ENCODE measurements around the gene CD3G. TPM values are rescaled to one million over a fixed set of nuclear protein-coding genes. Genes with fewer than 3 reads are reported as not detected.

Gene CD3G
- total and polyA plus RNA-seq, 9 of the 15 experiments (the other 6 are each of a cell fraction or from before 2014, with no cell fraction given): 0.30 to 1.7 (median 0.47) TPM

DNA sequence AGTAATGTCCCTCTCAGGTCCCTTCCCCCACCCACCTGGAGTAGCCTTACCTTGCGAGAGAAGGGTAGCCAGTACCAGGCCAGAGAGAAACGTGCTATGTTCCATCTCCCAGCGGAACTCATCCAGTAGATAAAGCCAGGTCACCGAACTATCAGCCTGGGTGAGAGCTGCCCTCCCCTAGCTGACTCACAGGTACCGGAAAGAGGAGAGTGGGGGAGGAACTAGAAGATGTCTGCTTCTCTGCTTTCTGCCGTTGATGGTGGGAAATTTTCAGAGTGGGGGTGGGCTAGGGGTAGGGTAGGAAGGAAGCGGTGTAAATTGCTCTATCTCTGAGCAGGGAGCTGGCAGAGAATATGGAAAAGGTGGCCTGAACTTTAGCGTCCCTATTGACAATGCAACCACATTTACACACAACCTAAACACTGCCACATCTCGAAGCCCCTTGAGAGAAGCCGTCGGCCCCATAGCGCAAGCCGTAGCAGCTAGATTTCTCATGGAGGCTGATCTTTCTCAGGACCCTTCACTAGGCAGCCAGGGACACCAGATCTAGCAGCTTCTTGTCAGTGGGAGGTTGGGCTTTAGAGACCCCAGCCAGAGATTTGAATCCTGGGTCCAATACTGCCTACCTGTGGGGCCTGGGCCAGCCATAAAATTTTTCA lies 1.5 kb upstream of the CD3G start, which contains the start of gene CD3D (continued):
- TF ChIP-seq JUN (IDR thresholded peaks at IDR 0.05; ENCODE audit: borderline replicate concordance, low read depth, low read length) (peak; percentile 33; the same call in 1 of the 2 replicates), JUN (CRISPR knock-in tag; IDR thresholded peaks at IDR 0.05; ENCODE audit: borderline replicate concordance) (no peak), MBD2 (IDR thresholded peaks at IDR 0.05; ENCODE audit: borderline replicate concordance, low read depth) (no peak; the same call in 1 of the 2 replicates), PHB (CRISPR knock-in tag; IDR thresholded peaks at IDR 0.05) (0 out of 2 replicates have a peak, but pooled peaks have one; percentile 29), ATF1 (CRISPR knock-in tag; IDR thresholded peaks at IDR 0.05) (no peak), ATF1 (tag; IDR thresholded peaks at IDR 0.05) (0 out of 2 replicates have a peak, but pooled peaks have one; percentile 5), RBFOX2 (IDR thresholded peaks at IDR 0.05; ENCODE audit: low read depth, low read length) (0 out of 2 replicates have a peak, but pooled peaks have one; percentile 15), NFRKB (IDR thresholded peaks at IDR 0.05; ENCODE audit: low read depth) (peak; percentile 81), RBBP5 (IDR thresholded peaks at IDR 0.05; ENCODE audit: borderline replicate concordance, insufficient read depth, low read length, poor library complexity, severe bottlenecking) (peak; percentile 55), BCOR (IDR thresholded peaks at IDR 0.05) (peak; percentile 44; the same call in 1 of the 2 replicates), NCOR1 (IDR thresholded peaks at IDR 0.05) (peak; percentile 30; the same call in 1 of the 2 replicates), SMARCE1 (IDR thresholded peaks at IDR 0.05) (peak; percentile 75; the same call in 1 of the 2 replicates), TOE1 (IDR thresholded peaks at IDR 0.05; ENCODE audit: borderline replicate concordance) (no peak), TOE1 (CRISPR knock-in tag; IDR thresholded peaks at IDR 0.05; ENCODE audit: borderline replicate concordance, low read depth) (no peak)
- TF ChIP-seq, protein P1, sequence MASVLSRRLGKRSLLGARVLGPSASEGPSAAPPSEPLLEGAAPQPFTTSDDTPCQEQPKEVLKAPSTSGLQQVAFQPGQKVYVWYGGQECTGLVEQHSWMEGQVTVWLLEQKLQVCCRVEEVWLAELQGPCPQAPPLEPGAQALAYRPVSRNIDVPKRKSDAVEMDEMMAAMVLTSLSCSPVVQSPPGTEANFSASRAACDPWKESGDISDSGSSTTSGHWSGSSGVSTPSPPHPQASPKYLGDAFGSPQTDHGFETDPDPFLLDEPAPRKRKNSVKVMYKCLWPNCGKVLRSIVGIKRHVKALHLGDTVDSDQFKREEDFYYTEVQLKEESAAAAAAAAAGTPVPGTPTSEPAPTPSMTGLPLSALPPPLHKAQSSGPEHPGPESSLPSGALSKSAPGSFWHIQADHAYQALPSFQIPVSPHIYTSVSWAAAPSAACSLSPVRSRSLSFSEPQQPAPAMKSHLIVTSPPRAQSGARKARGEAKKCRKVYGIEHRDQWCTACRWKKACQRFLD (CRISPR knock-in tag; IDR thresholded peaks at IDR 0.05): no peak
- TF ChIP-seq, protein P2, sequence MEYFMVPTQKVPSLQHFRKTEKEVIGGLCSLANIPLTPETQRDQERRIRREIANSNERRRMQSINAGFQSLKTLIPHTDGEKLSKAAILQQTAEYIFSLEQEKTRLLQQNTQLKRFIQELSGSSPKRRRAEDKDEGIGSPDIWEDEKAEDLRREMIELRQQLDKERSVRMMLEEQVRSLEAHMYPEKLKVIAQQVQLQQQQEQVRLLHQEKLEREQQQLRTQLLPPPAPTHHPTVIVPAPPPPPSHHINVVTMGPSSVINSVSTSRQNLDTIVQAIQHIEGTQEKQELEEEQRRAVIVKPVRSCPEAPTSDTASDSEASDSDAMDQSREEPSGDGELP (CRISPR knock-in tag; IDR thresholded peaks at IDR 0.05; ENCODE audit: borderline replicate concordance): peak; percentile 7; the same call in 1 of the 2 replicates
- TF ChIP-seq, protein P3, sequence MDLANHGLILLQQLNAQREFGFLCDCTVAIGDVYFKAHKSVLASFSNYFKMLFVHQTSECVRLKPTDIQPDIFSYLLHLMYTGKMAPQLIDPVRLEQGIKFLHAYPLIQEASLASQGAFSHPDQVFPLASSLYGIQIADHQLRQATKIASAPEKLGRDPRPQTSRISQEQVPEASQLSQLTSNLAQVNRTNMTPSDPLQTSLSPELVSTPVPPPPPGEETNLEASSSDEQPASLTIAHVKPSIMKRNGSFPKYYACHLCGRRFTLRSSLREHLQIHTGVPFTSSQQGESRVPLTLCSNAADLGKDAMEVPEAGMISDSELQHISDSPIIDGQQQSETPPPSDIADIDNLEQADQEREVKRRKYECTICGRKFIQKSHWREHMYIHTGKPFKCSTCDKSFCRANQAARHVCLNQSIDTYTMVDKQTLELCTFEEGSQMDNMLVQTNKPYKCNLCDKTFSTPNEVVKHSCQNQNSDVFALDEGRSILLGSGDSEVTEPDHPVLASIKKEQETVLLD (IDR thresholded peaks at IDR 0.05): peak; percentile 64; the same call in 1 of the 2 replicates
- TF ChIP-seq, protein P4, sequence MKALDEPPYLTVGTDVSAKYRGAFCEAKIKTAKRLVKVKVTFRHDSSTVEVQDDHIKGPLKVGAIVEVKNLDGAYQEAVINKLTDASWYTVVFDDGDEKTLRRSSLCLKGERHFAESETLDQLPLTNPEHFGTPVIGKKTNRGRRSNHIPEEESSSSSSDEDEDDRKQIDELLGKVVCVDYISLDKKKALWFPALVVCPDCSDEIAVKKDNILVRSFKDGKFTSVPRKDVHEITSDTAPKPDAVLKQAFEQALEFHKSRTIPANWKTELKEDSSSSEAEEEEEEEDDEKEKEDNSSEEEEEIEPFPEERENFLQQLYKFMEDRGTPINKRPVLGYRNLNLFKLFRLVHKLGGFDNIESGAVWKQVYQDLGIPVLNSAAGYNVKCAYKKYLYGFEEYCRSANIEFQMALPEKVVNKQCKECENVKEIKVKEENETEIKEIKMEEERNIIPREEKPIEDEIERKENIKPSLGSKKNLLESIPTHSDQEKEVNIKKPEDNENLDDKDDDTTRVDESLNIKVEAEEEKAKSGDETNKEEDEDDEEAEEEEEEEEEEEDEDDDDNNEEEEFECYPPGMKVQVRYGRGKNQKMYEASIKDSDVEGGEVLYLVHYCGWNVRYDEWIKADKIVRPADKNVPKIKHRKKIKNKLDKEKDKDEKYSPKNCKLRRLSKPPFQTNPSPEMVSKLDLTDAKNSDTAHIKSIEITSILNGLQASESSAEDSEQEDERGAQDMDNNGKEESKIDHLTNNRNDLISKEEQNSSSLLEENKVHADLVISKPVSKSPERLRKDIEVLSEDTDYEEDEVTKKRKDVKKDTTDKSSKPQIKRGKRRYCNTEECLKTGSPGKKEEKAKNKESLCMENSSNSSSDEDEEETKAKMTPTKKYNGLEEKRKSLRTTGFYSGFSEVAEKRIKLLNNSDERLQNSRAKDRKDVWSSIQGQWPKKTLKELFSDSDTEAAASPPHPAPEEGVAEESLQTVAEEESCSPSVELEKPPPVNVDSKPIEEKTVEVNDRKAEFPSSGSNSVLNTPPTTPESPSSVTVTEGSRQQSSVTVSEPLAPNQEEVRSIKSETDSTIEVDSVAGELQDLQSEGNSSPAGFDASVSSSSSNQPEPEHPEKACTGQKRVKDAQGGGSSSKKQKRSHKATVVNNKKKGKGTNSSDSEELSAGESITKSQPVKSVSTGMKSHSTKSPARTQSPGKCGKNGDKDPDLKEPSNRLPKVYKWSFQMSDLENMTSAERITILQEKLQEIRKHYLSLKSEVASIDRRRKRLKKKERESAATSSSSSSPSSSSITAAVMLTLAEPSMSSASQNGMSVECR (CRISPR knock-in tag; IDR thresholded peaks at IDR 0.05): no peak
